SJSA1 (cell line): ENCODE measurements around the gene CPA5. TPM values are rescaled to one million over a fixed set of nuclear protein-coding genes. Genes with fewer than 3 reads are reported as not detected.
"Not testable (repeated sequence)": the region's sequence is repeated elsewhere in the genome, so short reads cannot be mapped to it uniquely, and the experiment has no call there.

ENCODE experiments used
- DNase-seq, 2 experiments: peaks; one replicate each; pipeline ENCODE4 v3.0.0-alpha.2; 2015 to 2020; ENCODE audit warnings: low spot score in 2 of 2, low read depth in 1 of 2
- H3K27ac ChIP-seq: fragments of 250-450 bp; sonication (Bioruptor Pico); 2 replicates; pipeline ENCODE4 v1.5.1; 2020; ENCODE audit warnings: mild to moderate bottlenecking, moderate library complexity
- H3K27me3 ChIP-seq: fragments of 250-450 bp; sonication (Bioruptor Pico); replicated peaks from 2 replicates; pipeline ENCODE4 v1.5.1; 2020; ENCODE audit warnings: mild to moderate bottlenecking, moderate library complexity
- H3K36me3 ChIP-seq: fragments of 250-450 bp; sonication (Bioruptor Pico); 2 replicates; pipeline ENCODE4 v1.5.1; 2020; ENCODE audit warnings: mild to moderate bottlenecking
- H3K4me1 ChIP-seq: fragments of 250-450 bp; sonication (Bioruptor Pico); replicated peaks from 2 replicates; pipeline ENCODE4 v1.6.1; 2021; ENCODE audit warnings: mild to moderate bottlenecking
- H3K4me3 ChIP-seq: fragments of 250-450 bp; sonication (Bioruptor Pico); 2 replicates; pipeline ENCODE4 v1.5.1; 2020; ENCODE audit warnings: mild to moderate bottlenecking
- H3K9me3 ChIP-seq: fragments of 250-450 bp; sonication (Bioruptor Pico); replicated peaks from 2 replicates; pipeline ENCODE4 v1.5.1; 2020; ENCODE audit warnings: mild to moderate bottlenecking
- total RNA-seq: library from RNA; depleted of rRNA; stranded (reverse); fragments of >200 nt; shearing (Covaris generic); gene quantifications from 2 replicates; pipeline ENCODE4 v1.2.3, GENCODE V29; 2014

CPA5 gene
- total RNA-seq, 1 experiment from 2014 or later = 0.87 TPM

- H3K9me3 ChIP-seq = no peaks in the 10 kb centered on the region; the same call in 1 of the 2 replicates
- DNase-seq = no peak
- no peaks in the 10 kb centered on the region for H3K27me3 ChIP-seq
- no peak overlapping the region for H3K4me3 ChIP-seq
- no peaks in the 10 kb centered on the region for H3K4me1 ChIP-seq
- H3K27ac ChIP-seq = no peak overlapping the region
- H3K36me3 ChIP-seq = no peaks in the 10 kb centered on the region
Observed at GRCh38 chr7:130309986-130310385, 34.6 kb upstream of the CPA5 start.

DNA sequence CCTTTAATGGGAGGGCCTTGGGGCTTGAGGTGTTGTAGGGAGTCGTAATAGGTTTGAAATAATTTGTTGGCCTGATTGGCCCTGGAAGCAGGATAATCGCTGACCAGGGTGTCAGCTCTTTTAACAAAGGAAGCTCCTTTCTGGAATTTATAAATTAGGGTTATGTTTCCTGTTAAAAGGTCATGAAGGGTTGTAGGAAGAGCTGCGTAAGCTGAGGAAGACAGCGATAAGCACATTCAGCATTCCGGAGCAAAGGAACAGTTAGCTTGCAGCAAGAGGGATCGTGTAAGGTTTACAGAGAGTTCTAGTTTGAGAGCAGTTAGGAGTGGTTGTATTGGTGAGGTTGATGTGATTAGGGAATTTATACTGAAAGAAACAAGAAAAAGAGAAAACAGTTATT lies 30.3 kb upstream of the CPA5 start:
- Histone ChIP-seq H3K27ac (no peak overlapping the region), H3K9me3 (no peaks in the 10 kb centered on the region; the same call in 1 of the 2 replicates), H3K36me3 (no peaks in the 10 kb centered on the region), H3K4me1 (no peaks in the 10 kb centered on the region), H3K27me3 (no peaks in the 10 kb centered on the region), H3K4me3 (no peak overlapping the region)
- no peak for DNase-seq

- no peaks in the 10 kb centered on the region; the same call in 1 of the 2 replicates for H3K4me1 ChIP-seq
- H3K27ac ChIP-seq = no peak overlapping the region
- no peak for DNase-seq
- H3K9me3 ChIP-seq = no peaks in the 10 kb centered on the region; the same call in 1 of the 2 replicates
- H3K27me3 ChIP-seq = no peaks in the 10 kb centered on the region
- no peaks in the 10 kb centered on the region for H3K36me3 ChIP-seq
- H3K4me3 ChIP-seq = no peak overlapping the region
Observed at GRCh38 chr7:130319541-130319940, 25.1 kb upstream of the CPA5 start.

- not testable (repeated sequence) for H3K4me3 ChIP-seq, DNase-seq, H3K36me3 ChIP-seq, H3K4me1 ChIP-seq, H3K27me3 ChIP-seq, H3K9me3 ChIP-seq, H3K27ac ChIP-seq
Observed at GRCh38 chr7:130321542-130322229, 22.9 kb upstream of the CPA5 start.

- Histone ChIP-seq H3K27me3 (no peaks in the 10 kb centered on the region), H3K36me3 (no peaks in the 10 kb centered on the region), H3K4me1 (no peaks in the 10 kb centered on the region; the same call in 1 of the 2 replicates), H3K27ac (no peak overlapping the region), H3K9me3 (no peaks in the 10 kb centered on the region), H3K4me3 (no peak overlapping the region)
- no peak for DNase-seq
Observed at GRCh38 chr7:130322615-130323014, 22.0 kb upstream of the CPA5 start.

- H3K27me3 ChIP-seq = no peaks in the 10 kb centered on the region
- no peaks in the 10 kb centered on the region for H3K36me3 ChIP-seq
- H3K9me3 ChIP-seq = no peaks in the 10 kb centered on the region
- no peak overlapping the region for H3K4me3 ChIP-seq
- no peaks in the 10 kb centered on the region; the same call in 1 of the 2 replicates for H3K4me1 ChIP-seq
- H3K27ac ChIP-seq = no peak overlapping the region
- no peak for DNase-seq
Observed at GRCh38 chr7:130324306-130324943, 20.2 kb upstream of the CPA5 start.

GRCh38 chr7:130329681-130330080 lies 14.9 kb upstream of the CPA5 start:
- Histone ChIP-seq H3K4me1 (peaks cover 5% of the 10 kb centered on the region; the same call in 1 of the 2 replicates), H3K27ac (no peak overlapping the region), H3K4me3 (no peak overlapping the region), H3K36me3 (no peaks in the 10 kb centered on the region), H3K27me3 (no peaks in the 10 kb centered on the region), H3K9me3 (no peaks in the 10 kb centered on the region)
- no peak for DNase-seq

GRCh38 chr7:130332259-130333053 lies 12.2 kb upstream of the CPA5 start:
- Histone ChIP-seq H3K27me3 (no peaks in the 10 kb centered on the region), H3K4me3 (no peak overlapping the region), H3K27ac (no peak overlapping the region), H3K9me3 (no peaks in the 10 kb centered on the region), H3K36me3 (no peaks in the 10 kb centered on the region), H3K4me1 (peaks cover 7% of the 10 kb centered on the region; the same call in 1 of the 2 replicates)
- no peak for DNase-seq

DNA sequence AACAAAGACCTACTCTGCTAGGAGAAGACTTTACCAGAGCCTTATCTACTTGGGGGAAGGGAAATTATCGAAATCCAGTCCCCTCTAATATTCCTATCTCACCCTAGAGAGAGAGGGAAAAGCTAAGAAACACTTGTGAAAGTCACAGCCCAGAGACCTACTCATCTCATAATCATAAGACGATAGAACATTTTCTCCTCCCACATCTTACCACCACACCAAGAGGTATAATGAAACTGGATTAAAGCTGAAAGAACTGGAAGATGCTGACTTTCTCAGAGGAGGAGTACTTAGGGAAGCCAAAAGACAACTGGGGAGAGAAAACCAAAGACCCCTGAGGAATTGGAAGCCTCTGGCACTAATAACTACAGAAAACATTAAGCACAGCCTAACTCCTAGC lies 10.8 kb upstream of the CPA5 start:
- Histone ChIP-seq H3K36me3 (no peaks in the 10 kb centered on the region), H3K27me3 (no peaks in the 10 kb centered on the region), H3K4me1 (peaks cover 7% of the 10 kb centered on the region; the same call in 1 of the 2 replicates), H3K4me3 (no peak overlapping the region), H3K27ac (no peak overlapping the region), H3K9me3 (no peaks in the 10 kb centered on the region)
- no peak for DNase-seq

DNA sequence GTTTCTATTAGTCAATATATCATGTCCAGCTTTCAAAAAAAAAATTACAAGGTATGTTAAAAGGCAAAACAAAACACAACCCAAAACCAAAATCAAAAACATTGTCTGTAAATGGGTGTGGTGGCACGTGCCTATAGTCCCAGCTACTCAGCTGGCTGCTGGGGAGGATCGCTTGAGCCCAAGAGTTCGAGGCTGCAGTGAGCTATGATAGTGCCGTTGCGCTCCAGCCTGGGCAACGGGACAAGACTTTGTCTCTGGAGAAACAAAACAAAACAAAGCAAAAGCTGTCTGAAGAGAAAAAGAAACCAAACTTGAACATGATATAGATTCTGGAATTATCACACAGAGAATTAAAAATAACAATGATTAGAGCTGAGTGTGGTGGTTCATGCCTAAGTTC lies 10.3 kb upstream of the CPA5 start:
- no peaks in the 10 kb centered on the region for H3K36me3 ChIP-seq
- H3K27me3 ChIP-seq = no peaks in the 10 kb centered on the region
- H3K27ac ChIP-seq = no peak overlapping the region
- no peak for DNase-seq
- H3K9me3 ChIP-seq = no peaks in the 10 kb centered on the region
- H3K4me3 ChIP-seq = no peak overlapping the region
- peaks cover 7% of the 10 kb centered on the region; the same call in 1 of the 2 replicates for H3K4me1 ChIP-seq

DNA sequence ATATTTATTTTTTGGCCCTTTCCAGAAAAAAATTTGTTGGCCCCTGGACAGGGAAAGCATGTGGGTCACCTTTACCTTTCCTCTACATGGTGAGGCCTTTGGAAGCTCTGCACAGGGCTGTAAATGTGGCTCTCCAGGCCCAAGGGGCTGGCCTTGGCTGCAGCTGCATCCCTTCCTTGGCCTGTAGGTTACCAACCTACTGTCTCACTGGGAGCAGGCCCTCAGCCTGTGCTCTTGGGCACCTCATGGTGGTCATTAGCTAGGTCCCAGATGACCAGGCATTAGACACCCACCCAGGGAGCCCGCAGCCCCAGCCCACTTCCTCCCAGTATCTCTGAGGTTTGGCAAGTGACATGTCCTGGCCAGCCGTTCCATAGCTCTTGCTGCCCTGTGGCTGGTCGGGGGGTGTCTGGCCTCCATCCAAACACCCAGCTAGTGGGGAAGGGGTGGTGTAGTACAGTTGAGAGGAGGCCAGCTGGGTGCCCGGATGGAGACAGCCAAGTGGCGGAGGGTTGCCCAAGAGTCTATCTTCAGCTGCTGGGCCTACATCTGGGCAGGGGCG lies 7.1 kb upstream of the CPA5 start:
- no peak overlapping the region for H3K4me3 ChIP-seq

GRCh38 chr7:130338233-130338632 lies 6.4 kb upstream of the CPA5 start:
- Histone ChIP-seq H3K4me1 (peaks cover 7% of the 10 kb centered on the region; the same call in 1 of the 2 replicates), H3K27ac (no peak overlapping the region)

More for the DNA sequence above, 7.1 kb upstream of the CPA5 start:
- Histone ChIP-seq H3K9me3 (no peaks in the 10 kb centered on the region), H3K4me1 (peaks cover 7% of the 10 kb centered on the region; the same call in 1 of the 2 replicates), H3K27me3 (no peaks in the 10 kb centered on the region), H3K27ac (no peak overlapping the region), H3K36me3 (no peaks in the 10 kb centered on the region)
- DNase-seq = no peak

GRCh38 chr7:130341882-130342281 lies 2.7 kb upstream of the CPA5 start:
- no peaks in the 10 kb centered on the region for H3K9me3 ChIP-seq
- H3K27me3 ChIP-seq = no peaks in the 10 kb centered on the region
- no peak overlapping the region for H3K4me3 ChIP-seq
- H3K4me1 ChIP-seq = no peaks in the 10 kb centered on the region
- no peak overlapping the region for H3K27ac ChIP-seq
- no peak for DNase-seq
- no peaks in the 10 kb centered on the region for H3K36me3 ChIP-seq

More at GRCh38 chr7:130338233-130338632, 6.4 kb upstream of the CPA5 start:
- Histone ChIP-seq H3K36me3 (no peaks in the 10 kb centered on the region), H3K9me3 (no peaks in the 10 kb centered on the region), H3K27me3 (no peaks in the 10 kb centered on the region), H3K4me3 (no peak overlapping the region)
- DNase-seq = no peak
